HepG2 (cell line): ENCODE data around the gene LAMA5. TPM values are rescaled to one million over a fixed set of nuclear protein-coding genes. Genes with fewer than 3 reads are reported as not detected.

ENCODE experiments used
- AKAP8 ChIP-seq: sonication (generic); formaldehyde crosslinking; IDR thresholded peaks from 2 replicates; pipeline ENCODE4 v1.5.1; 2020; ENCODE audit warnings: mild to moderate bottlenecking, missing genetic modification reagents
- ASH2L ChIP-seq: fragments of 300-600, 200-600 bp; sonication (generic); IDR thresholded peaks from 2 replicates; pipeline ENCODE4 v1.7.0; 2017; ENCODE audit warnings: low read depth, mild to moderate bottlenecking, moderate library complexity, mixed read lengths, low read length; ENCODE audit not compliant: insufficient read length
- CCDC6 ChIP-seq: sonication (generic); formaldehyde crosslinking; IDR thresholded peaks from 2 replicates; pipeline ENCODE4 v1.8.1; 2022; ENCODE audit warnings: mild to moderate bottlenecking, missing genetic modification reagents, moderate library complexity
- ETV5 ChIP-seq: IDR thresholded peaks from 2 replicates; pipeline ENCODE4 v1.6.1; 2018; ENCODE audit warnings: missing biosample characterization, missing genetic modification reagents, inconsistent platforms, borderline replicate concordance
- FOXC1 ChIP-seq: sonication (generic); formaldehyde crosslinking; IDR thresholded peaks from 2 replicates; pipeline ENCODE4 v1.8.0; 2022; ENCODE audit warnings: mild to moderate bottlenecking, missing genetic modification reagents, borderline replicate concordance
- GATA4 ChIP-seq: sonication (generic); IDR thresholded peaks from 2 replicates; pipeline ENCODE4 v1.6.1; 2016; ENCODE audit warnings: antibody characterized with exemption, low read depth, borderline replicate concordance
- PLRG1 ChIP-seq: fragments of 450-650 bp; conservative IDR thresholded peaks from 2 replicates; pipeline ENCODE4 v1.6.1; 2016
- RBFOX2 ChIP-seq: fragments of 200-400 bp; formaldehyde crosslinking; IDR thresholded peaks from 2 replicates; pipeline ENCODE4 v1.6.1; 2017; ENCODE audit warnings: low read depth, mild to moderate bottlenecking, low read length
- SIX1 ChIP-seq: sonication (generic); formaldehyde crosslinking; IDR thresholded peaks from 2 replicates; pipeline ENCODE4 v1.4.0; 2020; ENCODE audit warnings: missing genetic modification reagents, borderline replicate concordance
- SP5 ChIP-seq: IDR thresholded peaks from 2 replicates; pipeline ENCODE4 v1.6.1; 2016; ENCODE audit warnings: low read depth, borderline replicate concordance
- SRSF1 ChIP-seq: fragments of 200-400 bp; formaldehyde crosslinking; optimal IDR thresholded peaks from 2 replicates; pipeline ENCODE3; 2017; ENCODE audit warnings: mild to moderate bottlenecking, low read depth, low read length, moderate library complexity
- SRSF9 ChIP-seq: fragments of 200-400 bp; formaldehyde crosslinking; IDR thresholded peaks from 2 replicates; pipeline ENCODE4 v1.6.1; 2018; ENCODE audit warnings: borderline replicate concordance, mild to moderate bottlenecking, low read depth, low read length; ENCODE audit not compliant: insufficient read depth, poor library complexity, severe bottlenecking
- THYN1 ChIP-seq: sonication (generic); formaldehyde crosslinking; IDR thresholded peaks from 2 replicates; pipeline ENCODE4 v1.8.1; 2023; ENCODE audit warnings: low read depth, mild to moderate bottlenecking, moderate library complexity, missing genetic modification reagents, borderline replicate concordance
- ZC3H13 ChIP-seq: sonication (generic); formaldehyde crosslinking; IDR thresholded peaks from 2 replicates; pipeline ENCODE4 v1.8.1; 2023; ENCODE audit warnings: mild to moderate bottlenecking, missing genetic modification reagents, moderate library complexity
- ZFX ChIP-seq: sonication (generic); formaldehyde crosslinking; IDR thresholded peaks from 2 replicates; pipeline ENCODE4 v1.4.0; 2020; ENCODE audit warnings: mild to moderate bottlenecking, low read depth, missing genetic modification reagents, moderate library complexity
- ZNF101 ChIP-seq: sonication (generic); formaldehyde crosslinking; IDR thresholded peaks from 2 replicates; pipeline ENCODE4 v1.4.0; 2020; ENCODE audit warnings: mild to moderate bottlenecking, low read depth, missing genetic modification reagents, borderline replicate concordance
- ZNF121 ChIP-seq: sonication (generic); formaldehyde crosslinking; IDR thresholded peaks from 2 replicates; pipeline ENCODE4 v1.5.0; 2020; ENCODE audit warnings: mild to moderate bottlenecking, missing genetic modification reagents
- ZNF263 ChIP-seq: sonication (generic); formaldehyde crosslinking; IDR thresholded peaks from 2 replicates; pipeline ENCODE4 v1.4.0; 2020; ENCODE audit warnings: missing genetic modification reagents
- ZNF3 ChIP-seq: IDR thresholded peaks from 2 replicates; pipeline ENCODE4 v1.7.0; 2017; ENCODE audit warnings: inconsistent platforms
- ZNF709 ChIP-seq: sonication (generic); formaldehyde crosslinking; IDR thresholded peaks from 2 replicates; pipeline ENCODE4 v1.5.0; 2020; ENCODE audit warnings: mild to moderate bottlenecking, missing genetic modification reagents
- ZNF720 ChIP-seq: sonication (generic); formaldehyde crosslinking; IDR thresholded peaks from 2 replicates; pipeline ENCODE4 v1.4.0; 2020; ENCODE audit warnings: missing genetic modification reagents
- ZNF746 ChIP-seq: sonication (generic); formaldehyde crosslinking; IDR thresholded peaks from 2 replicates; pipeline ENCODE4 v1.8.0; 2022; ENCODE audit warnings: mild to moderate bottlenecking, missing genetic modification reagents
- ZNF768 ChIP-seq: sonication (generic); formaldehyde crosslinking; IDR thresholded peaks from 2 replicates; pipeline ENCODE4 v1.4.0; 2020; ENCODE audit warnings: missing genetic modification reagents
- ZNF788 ChIP-seq: sonication (generic); formaldehyde crosslinking; IDR thresholded peaks from 2 replicates; pipeline ENCODE4 v1.5.0; 2020; ENCODE audit warnings: mild to moderate bottlenecking, missing genetic modification reagents, borderline replicate concordance
- ZNF792 ChIP-seq: IDR thresholded peaks from 2 replicates; pipeline ENCODE4 v1.6.1; 2016
- polyA plus RNA-seq, 8 experiments: library from polyadenylated mRNA; depleted of rRNA in 3 of 8; stranded (reverse) in 7 of 8; unstranded in 1 of 8; fragments of >200 nt; fragmentation: Illumina TruSeq in 4 of 8; extraction: Trizol in 4 of 8; gene quantifications; 2 replicates each; pipeline versions ENCODE4 v1.2.1 to v1.2.3, GENCODE V29; 2011 to 2016; ENCODE audit warnings: low read depth in 4 of 8, missing spikeins in 1 of 8, mixed read lengths in 1 of 8; ENCODE audit not compliant: insufficient read depth in 1 of 8
- total RNA-seq, 5 experiments: library from RNA; depleted of rRNA; stranded (reverse); fragments of >200 nt; fragmentation: Illumina TruSeq; extraction: Trizol; gene quantifications; 2 replicates each; pipeline ENCODE4 v1.2.3, GENCODE V29; 2016; ENCODE audit warnings: low read depth in 1 of 5
- TF ChIP-seq, protein P1 (sequence below): sonication (generic); formaldehyde crosslinking; IDR thresholded peaks from 2 replicates; pipeline ENCODE4 v1.5.0; 2020; ENCODE audit warnings: missing genetic modification reagents
- TF ChIP-seq, protein P2 (sequence below): sonication (generic); formaldehyde crosslinking; IDR thresholded peaks from 2 replicates; pipeline ENCODE4 v1.5.0; 2020; ENCODE audit warnings: mild to moderate bottlenecking, missing genetic modification reagents, moderate library complexity
- TF ChIP-seq, protein P3 (sequence below): sonication (generic); formaldehyde crosslinking; IDR thresholded peaks from 2 replicates; pipeline ENCODE4 v1.8.0; 2022; ENCODE audit warnings: missing genetic modification reagents, mild to moderate bottlenecking, moderate library complexity, borderline replicate concordance

Gene LAMA5
- total and polyA plus RNA-seq, 2 of the 13 experiments (the other 11 are each of a cell fraction or from before 2014, with no cell fraction given), result 21.0 to 44.7 TPM

DNA sequence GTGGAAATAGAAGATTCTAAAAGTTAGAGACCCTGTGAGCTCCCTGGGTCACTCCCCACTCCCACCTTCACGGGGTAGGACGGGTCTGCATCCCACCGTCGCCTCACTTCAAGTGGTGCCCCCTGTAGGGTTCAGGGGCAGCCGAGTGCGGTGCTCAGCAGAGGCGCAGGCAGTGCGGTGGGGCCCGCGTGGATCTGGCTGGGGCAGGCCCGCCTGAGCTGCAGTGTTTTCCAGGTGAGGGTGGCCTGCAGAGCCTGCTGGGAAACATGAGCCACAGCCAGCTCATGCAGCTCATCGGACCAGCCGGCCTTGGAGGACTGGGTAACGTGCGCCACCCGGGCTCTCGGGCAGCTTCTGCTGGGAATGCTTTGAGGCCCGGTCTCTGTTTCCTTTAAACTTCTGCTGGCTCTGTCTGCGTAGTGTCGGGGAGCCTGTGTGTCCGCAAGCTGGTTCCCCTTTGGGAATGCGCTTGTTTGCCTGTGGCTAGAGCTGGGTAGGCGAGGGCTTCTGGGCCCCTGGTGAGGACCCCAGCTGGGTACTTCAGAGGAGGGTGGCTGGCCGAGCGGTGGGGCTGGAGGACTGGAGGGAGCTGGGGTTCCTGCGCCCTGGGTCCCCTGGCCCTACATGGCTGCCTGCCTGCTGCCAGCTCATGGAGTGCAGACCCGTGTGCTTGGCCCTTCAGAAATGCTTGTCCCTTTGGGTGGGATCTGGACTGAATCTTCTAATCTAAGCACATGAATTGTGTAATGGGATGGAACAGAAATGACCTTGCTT lies 60.5 kb downstream of the LAMA5 start (continued):
- TF ChIP-seq CCDC6 (CRISPR knock-in tag) (no peak), ZFX (CRISPR knock-in tag) (no peak), ASH2L (no peak), ZNF720 (CRISPR knock-in tag) (no peak), SRSF9 (no peak), ZNF121 (CRISPR knock-in tag) (no peak), ZNF792 (no peak), ZNF3 (CRISPR knock-in tag) (no peak), PLRG1 (no peak), ZNF263 (CRISPR knock-in tag) (no peak), ZNF101 (no peak), ZNF746 (no peak), ZC3H13 (CRISPR knock-in tag) (no peak), SIX1 (CRISPR knock-in tag) (no peak), ETV5 (CRISPR knock-in tag) (no peak), ZNF768 (CRISPR knock-in tag) (no peak), ZNF788 (CRISPR knock-in tag) (0 out of 2 replicates have a peak, but pooled peaks have one; percentile 29), ZNF709 (CRISPR knock-in tag) (no peak), THYN1 (no peak), GATA4 (no peak), AKAP8 (CRISPR knock-in tag) (peak; percentile 15; the same call in 1 of the 2 replicates), RBFOX2 (peak; percentile 71), SRSF1 (no peak), SP5 (CRISPR knock-in tag) (no peak), FOXC1 (CRISPR knock-in tag) (no peak)
- TF ChIP-seq, protein P1, sequence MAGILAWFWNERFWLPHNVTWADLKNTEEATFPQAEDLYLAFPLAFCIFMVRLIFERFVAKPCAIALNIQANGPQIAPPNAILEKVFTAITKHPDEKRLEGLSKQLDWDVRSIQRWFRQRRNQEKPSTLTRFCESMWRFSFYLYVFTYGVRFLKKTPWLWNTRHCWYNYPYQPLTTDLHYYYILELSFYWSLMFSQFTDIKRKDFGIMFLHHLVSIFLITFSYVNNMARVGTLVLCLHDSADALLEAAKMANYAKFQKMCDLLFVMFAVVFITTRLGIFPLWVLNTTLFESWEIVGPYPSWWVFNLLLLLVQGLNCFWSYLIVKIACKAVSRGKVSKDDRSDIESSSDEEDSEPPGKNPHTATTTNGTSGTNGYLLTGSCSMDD (CRISPR knock-in tag), result no peak
- TF ChIP-seq, protein P2, sequence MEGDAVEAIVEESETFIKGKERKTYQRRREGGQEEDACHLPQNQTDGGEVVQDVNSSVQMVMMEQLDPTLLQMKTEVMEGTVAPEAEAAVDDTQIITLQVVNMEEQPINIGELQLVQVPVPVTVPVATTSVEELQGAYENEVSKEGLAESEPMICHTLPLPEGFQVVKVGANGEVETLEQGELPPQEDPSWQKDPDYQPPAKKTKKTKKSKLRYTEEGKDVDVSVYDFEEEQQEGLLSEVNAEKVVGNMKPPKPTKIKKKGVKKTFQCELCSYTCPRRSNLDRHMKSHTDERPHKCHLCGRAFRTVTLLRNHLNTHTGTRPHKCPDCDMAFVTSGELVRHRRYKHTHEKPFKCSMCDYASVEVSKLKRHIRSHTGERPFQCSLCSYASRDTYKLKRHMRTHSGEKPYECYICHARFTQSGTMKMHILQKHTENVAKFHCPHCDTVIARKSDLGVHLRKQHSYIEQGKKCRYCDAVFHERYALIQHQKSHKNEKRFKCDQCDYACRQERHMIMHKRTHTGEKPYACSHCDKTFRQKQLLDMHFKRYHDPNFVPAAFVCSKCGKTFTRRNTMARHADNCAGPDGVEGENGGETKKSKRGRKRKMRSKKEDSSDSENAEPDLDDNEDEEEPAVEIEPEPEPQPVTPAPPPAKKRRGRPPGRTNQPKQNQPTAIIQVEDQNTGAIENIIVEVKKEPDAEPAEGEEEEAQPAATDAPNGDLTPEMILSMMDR, result no peak
- TF ChIP-seq, protein P3, sequence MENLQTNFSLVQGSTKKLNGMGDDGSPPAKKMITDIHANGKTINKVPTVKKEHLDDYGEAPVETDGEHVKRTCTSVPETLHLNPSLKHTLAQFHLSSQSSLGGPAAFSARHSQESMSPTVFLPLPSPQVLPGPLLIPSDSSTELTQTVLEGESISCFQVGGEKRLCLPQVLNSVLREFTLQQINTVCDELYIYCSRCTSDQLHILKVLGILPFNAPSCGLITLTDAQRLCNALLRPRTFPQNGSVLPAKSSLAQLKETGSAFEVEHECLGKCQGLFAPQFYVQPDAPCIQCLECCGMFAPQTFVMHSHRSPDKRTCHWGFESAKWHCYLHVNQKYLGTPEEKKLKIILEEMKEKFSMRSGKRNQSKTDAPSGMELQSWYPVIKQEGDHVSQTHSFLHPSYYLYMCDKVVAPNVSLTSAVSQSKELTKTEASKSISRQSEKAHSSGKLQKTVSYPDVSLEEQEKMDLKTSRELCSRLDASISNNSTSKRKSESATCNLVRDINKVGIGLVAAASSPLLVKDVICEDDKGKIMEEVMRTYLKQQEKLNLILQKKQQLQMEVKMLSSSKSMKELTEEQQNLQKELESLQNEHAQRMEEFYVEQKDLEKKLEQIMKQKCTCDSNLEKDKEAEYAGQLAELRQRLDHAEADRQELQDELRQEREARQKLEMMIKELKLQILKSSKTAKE (CRISPR knock-in tag), result no peak
